ENCODE results near the gene HECTD4.
"Not testable (repeated sequence)": the region's sequence is repeated elsewhere in the genome, so short reads cannot be mapped to it uniquely, and the experiment has no call there.

HECTD4 gene

DNA sequence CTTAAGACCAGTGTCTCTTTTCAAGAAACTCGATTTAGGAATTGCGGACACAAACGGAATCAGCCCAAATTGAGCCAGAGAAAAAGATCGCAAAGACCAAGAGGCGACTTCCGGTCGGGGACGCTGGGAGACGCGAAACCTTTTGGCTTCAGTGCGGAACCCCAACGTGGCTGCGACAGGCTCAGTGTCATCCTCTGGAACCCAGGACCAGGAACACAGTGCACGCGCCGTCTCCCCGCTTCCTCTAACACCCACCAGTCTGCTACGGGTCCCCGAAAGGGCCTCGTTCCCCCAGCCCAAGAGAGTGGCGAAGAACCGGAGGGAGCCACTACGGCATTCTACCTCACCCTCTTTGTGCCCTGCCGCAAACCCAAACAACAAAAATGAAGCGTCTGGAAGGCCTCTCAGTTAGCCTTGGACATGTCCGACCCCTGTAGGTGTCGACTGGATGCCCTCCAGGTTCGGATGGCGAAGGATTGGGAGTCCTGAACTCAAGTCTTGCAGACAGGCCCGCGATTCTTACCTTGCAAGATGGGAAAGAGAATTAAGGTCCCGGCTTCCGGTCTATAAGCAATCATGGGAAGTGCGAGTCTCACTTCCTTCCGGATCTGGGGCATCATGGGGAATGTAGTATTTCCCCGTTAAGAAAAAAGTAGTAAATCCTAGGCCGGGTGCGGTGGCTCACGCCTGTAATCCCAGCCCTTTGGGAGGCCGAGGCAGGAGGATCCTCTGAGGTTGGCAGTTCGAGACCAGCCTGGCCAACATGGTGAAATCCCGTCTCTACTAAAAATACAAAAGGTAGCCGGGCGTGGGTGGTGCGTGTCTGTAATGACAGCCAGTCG lies 27.1 kb upstream of the HECTD4 start, which contains the start of gene RPL6:
Gene RPL6, minus strand, starts transcription at position 542 of the 842 bp plus-strand sequence. CDS start 949 bp downstream, outside the sequence.
- no peak for TF ChIP-seq CTCF (IDR thresholded peaks at IDR 0.05)
- Histone ChIP-seq H3K9me3 (no peaks in the 10 kb centered on the region), H3K4me1 (ENCODE audit: control insufficient read depth in 1 of 2, insufficient read depth in 1 of 2, low read depth in 1 of 2, low read length in 1 of 2) (peaks cover 8 to 12% of the 10 kb centered on the region in 2 experiments), H3K27me3 (no peaks in the 10 kb centered on the region), H3K27ac (peak within 1 kb of the TSS; percentile 81), H3K36me3 (peaks cover 36% of the 10 kb centered on the region), H3K4me3 (ENCODE audit: low read depth in 1 of 2, low read length in 1 of 2) (peak within 1 kb of the TSS; percentile 81 to 89)

DNA sequence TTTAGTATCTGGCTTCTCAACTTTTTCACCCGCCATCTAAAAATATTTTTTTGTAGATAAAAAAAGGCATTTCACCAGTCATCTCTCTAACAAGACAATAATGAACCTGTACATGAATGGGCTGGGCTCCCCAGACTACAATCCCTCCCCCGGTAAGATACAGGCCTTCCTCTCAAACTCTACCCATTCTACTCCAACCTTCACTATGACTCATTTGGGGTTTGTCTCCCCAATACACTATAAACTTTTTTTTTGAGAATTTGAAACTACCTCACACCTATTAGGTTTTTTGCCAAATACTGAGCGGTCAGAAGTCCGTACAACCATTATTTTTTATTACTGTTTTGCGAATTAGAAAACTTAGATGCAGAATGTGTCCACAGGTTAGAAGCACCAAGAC lies 26.4 kb upstream of the HECTD4 start:
- Histone ChIP-seq H3K27me3 (no peaks in the 10 kb centered on the region), H3K4me1 (ENCODE audit: control insufficient read depth in 1 of 2, insufficient read depth in 1 of 2, low read depth in 1 of 2, low read length in 1 of 2) (peaks cover 8 to 12% of the 10 kb centered on the region in 2 experiments), H3K36me3 (peaks cover 39% of the 10 kb centered on the region), H3K4me3 (ENCODE audit: low read depth in 1 of 2, low read length in 1 of 2) (peak overlapping the region; percentile 81 to 89), H3K9me3 (no peaks in the 10 kb centered on the region), H3K27ac (peak overlapping the region; percentile 81)
- TF ChIP-seq CTCF (IDR thresholded peaks at IDR 0.05): no peak

DNA sequence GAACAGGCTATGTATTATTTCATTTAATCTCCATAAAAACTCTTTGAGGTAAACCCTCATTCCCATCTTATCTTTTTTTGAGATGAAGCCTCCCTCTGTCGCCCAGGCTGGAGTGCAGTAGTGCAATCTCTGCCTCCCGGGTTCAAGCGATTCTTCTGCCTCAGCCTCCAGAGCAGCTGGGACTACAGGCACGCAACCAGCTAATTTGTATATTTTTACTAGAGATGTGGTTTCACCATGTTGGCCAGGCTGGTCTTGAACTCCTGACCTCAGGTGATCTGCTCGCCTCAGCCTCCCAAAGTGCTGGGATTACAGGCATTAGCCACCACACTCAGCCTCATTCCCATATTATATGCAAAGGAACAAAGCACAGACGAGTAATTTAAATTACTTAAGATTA lies 25.5 kb upstream of the HECTD4 start:
- not testable (repeated sequence) for H3K27me3 ChIP-seq; H3K27ac ChIP-seq; H3K4me3 ChIP-seq (ENCODE audit: low read depth in 1 of 2, low read length in 1 of 2); H3K9me3 ChIP-seq
- H3K4me1 ChIP-seq (ENCODE audit: control insufficient read depth in 1 of 2, insufficient read depth in 1 of 2, low read depth in 1 of 2, low read length in 1 of 2): peaks cover 8 to 12% of the 10 kb centered on the region in 2 experiments
- peaks cover 39% of the 10 kb centered on the region for H3K36me3 ChIP-seq

GRCh38 chr12:112406519-112407488 lies 24.6 kb upstream of the HECTD4 start:
- H3K9me3 ChIP-seq: no peaks in the 10 kb centered on the region
- H3K4me3 ChIP-seq (ENCODE audit: low read depth in 1 of 2, low read length in 1 of 2): no peak overlapping the region
- peaks cover 39% of the 10 kb centered on the region for H3K36me3 ChIP-seq
- no peak overlapping the region for H3K27ac ChIP-seq
- H3K27me3 ChIP-seq: no peaks in the 10 kb centered on the region
- peaks cover 8 to 12% of the 10 kb centered on the region in 2 experiments for H3K4me1 ChIP-seq (ENCODE audit: control insufficient read depth in 1 of 2, insufficient read depth in 1 of 2, low read depth in 1 of 2, low read length in 1 of 2)
- no peak for TF ChIP-seq CTCF (IDR thresholded peaks at IDR 0.05)

- H3K4me1 ChIP-seq (ENCODE audit: control insufficient read depth in 1 of 2, insufficient read depth in 1 of 2, low read depth in 1 of 2, low read length in 1 of 2): no peaks in the 10 kb centered on the region
- no peak for TF ChIP-seq CTCF (IDR thresholded peaks at IDR 0.05)
- H3K4me3 ChIP-seq (ENCODE audit: low read depth in 1 of 2, low read length in 1 of 2): no peak overlapping the region
- H3K9me3 ChIP-seq: no peaks in the 10 kb centered on the region
- no peaks in the 10 kb centered on the region for H3K27me3 ChIP-seq
- H3K27ac ChIP-seq: no peak overlapping the region
- H3K36me3 ChIP-seq: peaks cover 30% of the 10 kb centered on the region
Observed at GRCh38 chr12:112401903-112402498, 19.8 kb upstream of the HECTD4 start.
